SK-N-MC (cell line): ENCODE data around the gene XRCC1.
"Not testable (repeated sequence)": the region's sequence is repeated elsewhere in the genome, so short reads cannot be mapped to it uniquely, and the experiment has no call there.

Experiments used
- DNase-seq: peaks from one replicate; pipeline ENCODE4 v3.0.0-alpha.2; 2011; ENCODE audit warnings: low read depth, low spot score
- H3K27ac ChIP-seq: fragments of 200-600 bp; sonication (generic); 2 replicates; pipeline ENCODE4 v1.5.1; 2016; ENCODE audit warnings: mixed run types
- H3K36me3 ChIP-seq: fragments of 200-600 bp; sonication (generic); 2 replicates; pipeline ENCODE4 v1.6.1; 2017; ENCODE audit warnings: antibody characterized with exemption, low read length, mixed read lengths; ENCODE audit not compliant: insufficient read depth
- H3K4me3 ChIP-seq: fragments of 200-600 bp; sonication (generic); 2 replicates; pipeline ENCODE4 v1.5.1; 2016
- H3K9ac ChIP-seq: fragments of 200-600 bp; sonication (generic); 2 replicates; pipeline ENCODE4 v1.8.0; 2017; ENCODE audit warnings: mixed run types, mixed read lengths; ENCODE audit not compliant: insufficient read length
- H3K9me3 ChIP-seq: fragments of 200-600 bp; sonication (generic); 2 replicates; pipeline ENCODE4 v1.6.1; 2017; ENCODE audit warnings: low read depth, mild to moderate bottlenecking, antibody characterized with exemption, low read length, moderate library complexity, mixed read lengths
- EZH2 ChIP-seq: fragments of 200-600 bp; sonication (generic); IDR thresholded peaks from one replicate; pipeline ENCODE4 v1.6.1; 2017; ENCODE audit warnings: antibody characterized with exemption
- FOXP2 ChIP-seq: optimal IDR thresholded peaks from 2 replicates; pipeline ENCODE3; 2011; ENCODE audit warnings: mild to moderate bottlenecking, moderate library complexity; ENCODE audit not compliant: insufficient read depth; ENCODE audit errors: extremely low read length, control extremely low read depth
- POLR2AphosphoS5 ChIP-seq: IDR thresholded peaks from 2 replicates; pipeline ENCODE4 v1.6.1; 2012; ENCODE audit warnings: mild to moderate bottlenecking, low read depth, low read length, borderline replicate concordance

Gene XRCC1

GRCh38 chr19:43526884-43527859 is 48.2 kb downstream of the XRCC1 start, which contains the start of gene ETHE1:
Gene ETHE1, minus strand, starts transcription at chr19:43527201. Its CDS starts 24 bp downstream, at chr19:43527177.
- no peak within 1 kb of the TSS for H3K27ac ChIP-seq
- no peak for DNase-seq
- TF ChIP-seq FOXP2 = no peak
- TF ChIP-seq EZH2 = no peak
- TF ChIP-seq POLR2AphosphoS5 = peak; percentile 76; the same call in 1 of the 2 replicates
- peak within 1 kb of the TSS; percentile 83 for H3K4me3 ChIP-seq
- H3K9ac ChIP-seq = peak within 1 kb of the TSS; percentile 69
- H3K9me3 ChIP-seq = no peaks in the 10 kb centered on the region
- H3K36me3 ChIP-seq = no peaks in the 10 kb centered on the region

GRCh38 chr19:43525836-43526771 is 49.2 kb downstream of the XRCC1 start:
- Histone ChIP-seq H3K27ac (no peak overlapping the region), H3K36me3 (no peaks in the 10 kb centered on the region), H3K9ac (no peak overlapping the region), H3K4me3 (peak overlapping the region; percentile 83), H3K9me3 (no peaks in the 10 kb centered on the region)
- no peak for DNase-seq
- TF ChIP-seq FOXP2 (no peak), POLR2AphosphoS5 (no peak), EZH2 (no peak)

GRCh38 chr19:43524922-43525835 is 50.1 kb downstream of the XRCC1 start:
- no peak for DNase-seq
- H3K27ac ChIP-seq = no peak overlapping the region
- no peaks in the 10 kb centered on the region for H3K36me3 ChIP-seq
- no peak for TF ChIP-seq EZH2
- TF ChIP-seq FOXP2 = no peak
- TF ChIP-seq POLR2AphosphoS5 = no peak
- no peak overlapping the region for H3K9ac ChIP-seq
- H3K4me3 ChIP-seq = no peak overlapping the region
- H3K9me3 ChIP-seq = no peaks in the 10 kb centered on the region

- H3K9ac ChIP-seq, H3K27ac ChIP-seq, DNase-seq, H3K4me3 ChIP-seq, H3K36me3 ChIP-seq, H3K9me3 ChIP-seq: not testable (repeated sequence)
These were observed 51.6 kb downstream of the XRCC1 start for GRCh38 chr19:43523696-43524095.

- H3K36me3 ChIP-seq = no peaks in the 10 kb centered on the region
- H3K4me3 ChIP-seq = no peak overlapping the region
- TF ChIP-seq FOXP2 = no peak
- TF ChIP-seq EZH2 = no peak
- no peak for TF ChIP-seq POLR2AphosphoS5
- DNase-seq = no peak
- H3K9me3 ChIP-seq = no peaks in the 10 kb centered on the region
- no peak overlapping the region for H3K27ac ChIP-seq
- no peak overlapping the region for H3K9ac ChIP-seq
These were observed 52.4 kb downstream of the XRCC1 start for GRCh38 chr19:43522929-43523328.

GRCh38 chr19:43519436-43520088 is 55.8 kb downstream of the XRCC1 start:
- no peak for TF ChIP-seq EZH2
- TF ChIP-seq POLR2AphosphoS5 = no peak
- no peak for TF ChIP-seq FOXP2
- Histone ChIP-seq H3K27ac (no peak overlapping the region), H3K36me3 (no peaks in the 10 kb centered on the region), H3K4me3 (no peak overlapping the region), H3K9me3 (no peaks in the 10 kb centered on the region), H3K9ac (no peak overlapping the region)
- peak; percentile 52 for DNase-seq

- H3K9me3 ChIP-seq = no peaks in the 10 kb centered on the region
- no peak overlapping the region for H3K4me3 ChIP-seq
- TF ChIP-seq EZH2 (no peak), FOXP2 (no peak), POLR2AphosphoS5 (no peak)
- H3K36me3 ChIP-seq = no peaks in the 10 kb centered on the region
- H3K9ac ChIP-seq = no peak overlapping the region
- no peak for DNase-seq
- H3K27ac ChIP-seq = no peak overlapping the region
These were observed 57.3 kb downstream of the XRCC1 start for GRCh38 chr19:43518051-43518450.

- not testable (repeated sequence) for H3K9me3 ChIP-seq, H3K27ac ChIP-seq, DNase-seq, H3K9ac ChIP-seq, H3K4me3 ChIP-seq, H3K36me3 ChIP-seq
These were observed 62.9 kb downstream of the XRCC1 start for GRCh38 chr19:43512399-43512798.
